Measurements from ENCODE around the gene SENP1. TPM values are rescaled to one million over a fixed set of nuclear protein-coding genes. Genes with fewer than 3 reads are reported as not detected.

SENP1 gene
- total RNA-seq, 1 experiment from 2014 or later: 23.0 TPM

GRCh38 chr12:48027183-48028002 lies 78.5 kb downstream of the SENP1 start:
- POLR2A ChIA-PET (ENCODE audit: unreplicated experiment): no interaction called here
- no peak overlapping the region for H3K27ac ChIP-seq
- no peak overlapping the region for H3K4me3 ChIP-seq
- H3K36me3 ChIP-seq (ENCODE audit: low read depth): no peaks in the 10 kb centered on the region
- H3K9me2 ChIP-seq (ENCODE audit: insufficient read depth): no peaks in the 10 kb centered on the region
- intact Hi-C loops (cut with micrococcal nuclease; ENCODE audit: unreplicated experiment): loop anchor here (10.0 kb wide), 1 partner anchor 123 kb away; the partner anchor contains the start of gene VDR
- no peak overlapping the region for H2AFZ ChIP-seq
- peaks cover 19% of the 10 kb centered on the region for H3F3A ChIP-seq (ENCODE audit: insufficient read depth, low read depth)
- no peaks in the 10 kb centered on the region for H4K20me1 ChIP-seq (ENCODE audit: insufficient read depth)
- BruUV-seq (replicated peaks): no TSS peak
- H3K4me1 ChIP-seq (replicated peaks; ENCODE audit: insufficient read depth): peaks cover 26% of the 10 kb centered on the region
- no peaks in the 10 kb centered on the region for H3K79me2 ChIP-seq (ENCODE audit: low read depth)
- TF ChIP-seq, protein P1, sequence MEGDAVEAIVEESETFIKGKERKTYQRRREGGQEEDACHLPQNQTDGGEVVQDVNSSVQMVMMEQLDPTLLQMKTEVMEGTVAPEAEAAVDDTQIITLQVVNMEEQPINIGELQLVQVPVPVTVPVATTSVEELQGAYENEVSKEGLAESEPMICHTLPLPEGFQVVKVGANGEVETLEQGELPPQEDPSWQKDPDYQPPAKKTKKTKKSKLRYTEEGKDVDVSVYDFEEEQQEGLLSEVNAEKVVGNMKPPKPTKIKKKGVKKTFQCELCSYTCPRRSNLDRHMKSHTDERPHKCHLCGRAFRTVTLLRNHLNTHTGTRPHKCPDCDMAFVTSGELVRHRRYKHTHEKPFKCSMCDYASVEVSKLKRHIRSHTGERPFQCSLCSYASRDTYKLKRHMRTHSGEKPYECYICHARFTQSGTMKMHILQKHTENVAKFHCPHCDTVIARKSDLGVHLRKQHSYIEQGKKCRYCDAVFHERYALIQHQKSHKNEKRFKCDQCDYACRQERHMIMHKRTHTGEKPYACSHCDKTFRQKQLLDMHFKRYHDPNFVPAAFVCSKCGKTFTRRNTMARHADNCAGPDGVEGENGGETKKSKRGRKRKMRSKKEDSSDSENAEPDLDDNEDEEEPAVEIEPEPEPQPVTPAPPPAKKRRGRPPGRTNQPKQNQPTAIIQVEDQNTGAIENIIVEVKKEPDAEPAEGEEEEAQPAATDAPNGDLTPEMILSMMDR (conservative IDR thresholded peaks at IDR 0.05): no peak
- no peak for TF ChIP-seq EZH2 (IDR thresholded peaks at IDR 0.05; ENCODE audit: low read depth)
- no peak for DNase-seq
- CTCF ChIA-PET: interaction anchor here (0.6 kb wide), 1 partner anchor 42 kb away, joined by 25 read pairs; no protein-coding TSS in a partner anchor
- H3K9me3 ChIP-seq (ENCODE audit: insufficient read depth, low read depth): no peaks in the 10 kb centered on the region
- 0 out of 2 replicates have a peak, but pooled peaks cover 14% of the 10 kb centered on the region for H3K27me3 ChIP-seq (ENCODE audit: insufficient read depth, low read depth)
- no peak overlapping the region for H3K4me2 ChIP-seq

DNA sequence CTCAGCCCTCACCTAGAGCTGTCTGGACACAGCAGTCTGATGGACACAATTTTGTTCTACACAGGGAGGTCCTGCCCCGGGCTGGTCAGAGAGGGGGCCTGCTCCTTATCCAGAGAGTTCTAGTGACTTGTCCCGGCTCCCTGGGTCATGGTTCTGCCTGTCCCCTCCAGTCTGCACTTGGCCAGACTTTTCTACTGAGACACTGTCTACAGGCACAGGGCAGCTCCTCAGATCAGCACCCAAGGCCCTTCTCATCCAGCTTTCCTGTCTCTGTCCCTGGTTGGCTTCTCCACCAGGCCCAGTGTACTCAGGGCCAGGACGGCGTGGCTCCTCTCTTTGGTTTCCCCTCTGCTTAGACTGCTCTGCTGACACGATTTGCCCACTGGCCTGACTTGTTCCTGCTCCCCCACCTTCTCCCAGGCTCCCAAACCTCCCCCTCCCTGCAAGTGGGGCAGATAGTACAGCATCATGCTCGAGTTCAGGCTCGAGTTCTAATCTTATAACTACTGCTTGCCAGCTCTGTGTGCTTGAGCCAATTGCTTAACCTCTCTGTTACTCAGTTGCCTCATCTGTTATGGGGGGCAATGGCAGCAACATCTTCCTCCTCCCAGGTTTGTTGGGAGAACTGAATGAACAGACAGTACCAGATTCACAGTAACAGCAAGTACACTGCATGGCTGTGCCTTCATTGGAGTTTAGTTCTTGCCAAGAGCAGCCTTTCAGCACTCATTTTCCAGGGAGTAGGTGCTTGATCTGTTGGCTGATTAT lies 79.6 kb downstream of the SENP1 start:
- Histone ChIP-seq H3F3A (ENCODE audit: insufficient read depth, low read depth) (peaks cover 22% of the 10 kb centered on the region), H3K4me1 (replicated peaks; ENCODE audit: insufficient read depth) (peaks cover 36% of the 10 kb centered on the region), H2AFZ (no peak overlapping the region), H3K27me3 (ENCODE audit: insufficient read depth, low read depth) (0 out of 2 replicates have a peak, but pooled peaks cover 8% of the 10 kb centered on the region), H3K36me3 (ENCODE audit: low read depth) (no peaks in the 10 kb centered on the region), H3K27ac (no peak overlapping the region), H3K4me3 (no peak overlapping the region), H3K9me2 (ENCODE audit: insufficient read depth) (no peaks in the 10 kb centered on the region), H3K79me2 (ENCODE audit: low read depth) (no peaks in the 10 kb centered on the region), H3K4me2 (no peak overlapping the region), H4K20me1 (ENCODE audit: insufficient read depth) (no peaks in the 10 kb centered on the region), H3K9me3 (ENCODE audit: insufficient read depth, low read depth) (no peaks in the 10 kb centered on the region)
- TF ChIP-seq EZH2 (IDR thresholded peaks at IDR 0.05; ENCODE audit: low read depth): no peak
- TF ChIP-seq, protein P1 (conservative IDR thresholded peaks at IDR 0.05): no peak
- DNase-seq: no peak
- intact Hi-C loops (cut with micrococcal nuclease; ENCODE audit: unreplicated experiment): loop anchor here (10.0 kb wide), 1 partner anchor 121 kb away; the partner anchor contains the start of gene VDR
- POLR2A ChIA-PET (ENCODE audit: unreplicated experiment): no interaction called here
- CTCF ChIA-PET: no interaction called here
- BruUV-seq (replicated peaks): no TSS peak

DNA sequence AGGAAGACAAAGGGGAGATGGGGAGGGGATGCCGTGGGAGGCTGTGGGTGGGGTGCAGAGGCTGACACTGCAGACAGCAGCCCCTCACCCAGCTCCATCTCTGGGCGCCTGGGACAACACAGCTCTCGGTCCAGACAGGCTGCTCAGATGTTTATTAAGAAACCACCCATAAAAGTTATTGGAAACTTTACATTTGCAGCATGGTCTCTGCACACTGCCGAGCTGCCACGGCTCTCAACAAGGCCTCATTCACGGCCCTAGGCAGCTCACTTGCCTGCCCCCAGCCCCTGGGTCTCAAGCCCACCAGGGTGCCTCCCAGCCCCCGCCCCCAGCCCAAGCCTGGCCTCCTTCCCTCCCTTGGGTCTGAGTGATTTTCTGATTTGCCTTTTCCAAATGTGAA lies 80.6 kb downstream of the SENP1 start:
- Histone ChIP-seq H3K27ac (no peak overlapping the region), H3K4me2 (no peak overlapping the region), H2AFZ (no peak overlapping the region), H3K79me2 (ENCODE audit: low read depth) (no peaks in the 10 kb centered on the region), H3K9me2 (ENCODE audit: insufficient read depth) (no peaks in the 10 kb centered on the region), H3K4me3 (no peak overlapping the region), H3K27me3 (ENCODE audit: insufficient read depth, low read depth) (0 out of 2 replicates have a peak, but pooled peaks cover 8% of the 10 kb centered on the region), H3F3A (ENCODE audit: insufficient read depth, low read depth) (peaks cover 22% of the 10 kb centered on the region), H4K20me1 (ENCODE audit: insufficient read depth) (no peaks in the 10 kb centered on the region), H3K4me1 (replicated peaks; ENCODE audit: insufficient read depth) (peaks cover 41% of the 10 kb centered on the region), H3K36me3 (ENCODE audit: low read depth) (no peaks in the 10 kb centered on the region), H3K9me3 (ENCODE audit: insufficient read depth, low read depth) (no peaks in the 10 kb centered on the region)
- TF ChIP-seq, protein P1 (conservative IDR thresholded peaks at IDR 0.05): no peak
- TF ChIP-seq EZH2 (IDR thresholded peaks at IDR 0.05; ENCODE audit: low read depth): no peak
- no TSS peak for BruUV-seq (replicated peaks)
- DNase-seq: no peak
- ChIA-PET CTCF (no interaction called here), POLR2A (ENCODE audit: unreplicated experiment) (no interaction called here)
- intact Hi-C loops (cut with micrococcal nuclease; ENCODE audit: unreplicated experiment): loop anchor here (10.0 kb wide), 1 partner anchor 120 kb away; the partner anchor contains the start of gene VDR
